ENCODE data around the gene BANK1. TPM values are rescaled to one million over a fixed set of nuclear protein-coding genes. Genes with fewer than 3 reads are reported as not detected.

The BANK1 gene
- total and polyA plus RNA-seq, 2 of the 8 experiments (the other 6 are each of a cell fraction or from before 2014, with no cell fraction given) = 0.59 to 0.93 TPM

GRCh38 chr4:102104278-102104677 is 313.7 kb downstream of the BANK1 start:
- POLR2A ChIA-PET (ENCODE audit: partially characterized antibody) = no interaction called here
- DNase-seq (ENCODE audit: low read depth in 1 of 2, low spot score in 2 of 2) = no peak

More at GRCh38 chr4:102104278-102104677, 313.7 kb downstream of the BANK1 start:
- Histone ChIP-seq H2BK5ac (ENCODE audit: low read depth, low read length) (no peak overlapping the region), H2BK15ac (ENCODE audit: low read length) (no peak overlapping the region), H3K79me2 (ENCODE audit: control insufficient read depth in 1 of 2, insufficient read depth in 2 of 2, low read length in 2 of 2) (no peaks in the 10 kb centered on the region), H3K18ac (ENCODE audit: extremely low read depth, low read length) (no peak overlapping the region), H3K4me2 (ENCODE audit: insufficient read depth in 1 of 2, low read depth in 2 of 2, low read length in 2 of 2) (no peak overlapping the region), H3K56ac (replicated peaks; ENCODE audit: insufficient read length, low read depth, low read length) (no peak overlapping the region), H3K4me3 (ENCODE audit: extremely low read depth in 1 of 4, insufficient read depth in 2 of 4, low read depth in 3 of 4, low read length in 4 of 4) (no peak overlapping the region), H3K9ac (replicated peaks in 1 of 4; ENCODE audit: extremely low read depth in 1 of 4, low read depth in 3 of 4, low read length in 3 of 4) (no peak overlapping the region), H4K20me1 (replicated peaks in 1 of 2; ENCODE audit: control insufficient read depth in 1 of 2, insufficient read depth in 2 of 2, low read length in 2 of 2) (no peaks in the 10 kb centered on the region), H2BK20ac (ENCODE audit: low read length) (no peak overlapping the region), H3K14ac (ENCODE audit: insufficient read length) (no peak overlapping the region), H3K79me1 (ENCODE audit: low read depth, low read length) (no peaks in the 10 kb centered on the region), H3K9me3 (ENCODE audit: insufficient read depth in 2 of 2, low read depth in 1 of 2, low read length in 1 of 2) (peaks cover 4 to 14% of the 10 kb centered on the region in 2 experiments; a peak in 2 of 4 replicates), H3K4ac (replicated peaks; ENCODE audit: insufficient read length, low read depth, low read length) (no peak overlapping the region), H3K27ac (ENCODE audit: low read depth, low read length) (no peak overlapping the region), H3K27me3 (replicated peaks in 1 of 4; ENCODE audit: control insufficient read depth in 3 of 4, extremely low read depth in 1 of 4, insufficient read depth in 3 of 4, low read length in 3 of 4) (no peaks in the 10 kb centered on the region), H2AFZ (ENCODE audit: low read length) (no peak overlapping the region), H3K23ac (ENCODE audit: insufficient read length) (no peak overlapping the region), H2AK5ac (ENCODE audit: low read depth, low read length) (no peak overlapping the region), H3K36me3 (ENCODE audit: control insufficient read depth in 2 of 4, insufficient read depth in 4 of 4, low read length in 3 of 4) (no peaks in the 10 kb centered on the region; a peak in 1 of 8 replicates), H4K91ac (replicated peaks; ENCODE audit: insufficient read length, low read length) (no peak overlapping the region), H2BK120ac (replicated peaks; ENCODE audit: low read depth, low read length) (no peak overlapping the region), H4K5ac (ENCODE audit: insufficient read length, low read depth, low read length) (no peak overlapping the region), H4K8ac (ENCODE audit: extremely low read depth, insufficient read depth, low read length) (no peak overlapping the region), H3K4me1 (replicated peaks in 1 of 4; ENCODE audit: control insufficient read depth in 3 of 4, insufficient read depth in 4 of 4, low read length in 3 of 4) (no peaks in the 10 kb centered on the region), H3K23me2 (ENCODE audit: low read depth, low read length) (no peaks in the 10 kb centered on the region), H2BK12ac (ENCODE audit: low read depth, low read length) (no peak overlapping the region)
- CTCF ChIA-PET (ENCODE audit: partially characterized antibody) = no interaction called here
- TF ChIP-seq ZNF274 (IDR thresholded peaks at IDR 0.05; ENCODE audit: borderline replicate concordance, extremely low read depth, low read length) (no peak), SIN3A (conservative IDR thresholded peaks at IDR 0.05 in 1 of 2, IDR thresholded peaks at IDR 0.05 in 1 of 2; ENCODE audit: low read depth in 1 of 2, low read length in 2 of 2) (no peak), EZH2 (IDR thresholded peaks at IDR 0.05; ENCODE audit: low read depth, low read length, severe bottlenecking) (no peak), EP300 (IDR thresholded peaks at IDR 0.05; ENCODE audit: borderline replicate concordance in 1 of 2, low read depth in 2 of 2, low read length in 2 of 2) (no peak), SAP30 (IDR thresholded peaks at IDR 0.05; ENCODE audit: insufficient read depth, insufficient replicate concordance, low read length) (no peak), SRF (IDR thresholded peaks at IDR 0.05; ENCODE audit: low read depth, low read length) (no peak)
- FAIRE-seq = no peak
